GM23338 (cell line): ENCODE measurements around the gene UPK2. TPM values are rescaled to one million over a fixed set of nuclear protein-coding genes. Genes with fewer than 3 reads are reported as not detected.
A peak's percentile ranks its signal among the peaks of the same experiment; 100 is the strongest.

Experiments used
- ATAC-seq: fragments of 200-7000 bp; cut with Tn5 transposase; 3 replicates; pipeline ENCODE4 v1.9.1; 2020
- DNase-seq: peaks from one replicate; pipeline ENCODE4 v3.0.0-alpha.2; 2015; ENCODE audit warnings: low spot score
- H2AFZ ChIP-seq: fragments of 200-600 bp; sonication (generic); 2 replicates; pipeline ENCODE4 v1.8.0; 2016; ENCODE audit warnings: antibody characterized with exemption, mild to moderate bottlenecking, moderate library complexity
- H3F3A ChIP-seq: fragments of 200-600 bp; sonication (generic); replicated peaks from 2 replicates; pipeline ENCODE4 v1.8.0; 2017; ENCODE audit warnings: antibody characterized with exemption, mixed run types, low read depth
- H3K27ac ChIP-seq: fragments of 200-600 bp; sonication (generic); 2 replicates; pipeline ENCODE4 v1.6.1; 2016; ENCODE audit warnings: low read depth
- H3K27me3 ChIP-seq: fragments of 200-600 bp; sonication (generic); 2 replicates; pipeline ENCODE4 v1.8.0; 2016; ENCODE audit warnings: mild to moderate bottlenecking, mixed run types, moderate library complexity; ENCODE audit not compliant: insufficient read depth
- H3K36me3 ChIP-seq: fragments of 200-600 bp; sonication (generic); 2 replicates; pipeline ENCODE4 v1.8.0; 2016; ENCODE audit warnings: mild to moderate bottlenecking; ENCODE audit not compliant: insufficient read depth
- H3K4me1 ChIP-seq: fragments of 200-600 bp; sonication (generic); 2 replicates; pipeline ENCODE4 v1.8.0; 2016; ENCODE audit warnings: mild to moderate bottlenecking, moderate library complexity; ENCODE audit not compliant: insufficient read depth
- H3K4me2 ChIP-seq: fragments of 200-600 bp; sonication (generic); 2 replicates; pipeline ENCODE4 v1.7.1; 2017; ENCODE audit warnings: mixed run types
- H3K4me3 ChIP-seq: fragments of 200-600 bp; sonication (generic); 2 replicates; pipeline ENCODE4 v1.6.1; 2016; ENCODE audit warnings: mixed run types
- H3K79me2 ChIP-seq: fragments of 200-600 bp; sonication (generic); replicated peaks from 2 replicates; pipeline ENCODE4 v1.8.0; 2017; ENCODE audit warnings: mild to moderate bottlenecking; ENCODE audit not compliant: insufficient read depth
- H3K9me2 ChIP-seq: fragments of 200-600 bp; sonication (generic); 2 replicates; pipeline ENCODE4 v1.8.0; 2017; ENCODE audit not compliant: insufficient read depth
- H4K20me1 ChIP-seq: fragments of 200-600 bp; sonication (generic); replicated peaks from 2 replicates; pipeline ENCODE4 v1.8.0; 2017; ENCODE audit warnings: mild to moderate bottlenecking; ENCODE audit not compliant: insufficient read depth
- H3K27ac Mint-ChIP-seq: 2 replicates; pipeline ENCODE4 v1.8.0; 2020; ENCODE audit warnings: inconsistent platforms, mild to moderate bottlenecking, moderate library complexity, mixed read lengths
- H3K27me3 Mint-ChIP-seq: 3 replicates; pipeline ENCODE4 v1.8.0; 2022; ENCODE audit warnings: low read depth, mild to moderate bottlenecking, moderate library complexity, mixed read lengths, inconsistent platforms; ENCODE audit not compliant: insufficient read depth, poor library complexity
- H3K36me3 Mint-ChIP-seq: 3 replicates; pipeline ENCODE4 v1.8.0; 2021; ENCODE audit warnings: low read depth, mild to moderate bottlenecking, inconsistent platforms, moderate library complexity, mixed read lengths
- H3K4me1 Mint-ChIP-seq: 3 replicates; pipeline ENCODE4 v1.8.0; 2020; ENCODE audit warnings: mild to moderate bottlenecking, inconsistent platforms, mixed read lengths
- H3K4me3 Mint-ChIP-seq: 3 replicates; pipeline ENCODE4 v1.8.0; 2021; ENCODE audit warnings: moderate library complexity, mild to moderate bottlenecking, inconsistent platforms, mixed read lengths
- H3K9me3 Mint-ChIP-seq: 3 replicates; pipeline ENCODE4 v1.8.0; 2020; ENCODE audit warnings: moderate library complexity, mild to moderate bottlenecking, inconsistent platforms, mixed read lengths
- CREB1 ChIP-seq: fragments of 250-450 bp; sonication (Bioruptor Pico); IDR thresholded peaks from 2 replicates; pipeline ENCODE4 v1.5.0; 2020; ENCODE audit warnings: low read depth, mild to moderate bottlenecking, moderate library complexity
- CTCF ChIP-seq, 2 experiments: fragments of 200-600 bp in 1 of 2; sonication (generic) in 1 of 2; conservative IDR thresholded peaks; 2 replicates each; pipeline versions ENCODE4 v1.5.1 to v1.6.1; 2016 to 2017; ENCODE audit warnings: antibody characterized with exemption in 2 of 2, low read depth in 2 of 2, mild to moderate bottlenecking in 2 of 2, moderate library complexity in 1 of 2
- ETS1 ChIP-seq: IDR thresholded peaks from 2 replicates; pipeline ENCODE4 v1.6.1; 2016; ENCODE audit warnings: antibody characterized with exemption
- EZH2 ChIP-seq: fragments of 200-600 bp; sonication (generic); IDR thresholded peaks from one replicate; pipeline ENCODE4 v1.8.0; 2017; ENCODE audit warnings: antibody characterized with exemption, mild to moderate bottlenecking, low read depth; ENCODE audit not compliant: unreplicated experiment
- JUNB ChIP-seq: IDR thresholded peaks from one replicate; pipeline ENCODE4 v1.6.1; 2016; ENCODE audit warnings: antibody characterized with exemption; ENCODE audit not compliant: unreplicated experiment
- NANOG ChIP-seq: IDR thresholded peaks from 2 replicates; pipeline ENCODE4 v1.6.1; 2016; ENCODE audit warnings: antibody characterized with exemption, borderline replicate concordance
- POLR2AphosphoS5 ChIP-seq: IDR thresholded peaks from 2 replicates; pipeline ENCODE4 v1.6.1; 2016; ENCODE audit warnings: antibody characterized with exemption, low read depth
- polyA plus RNA-seq: library from polyadenylated mRNA; unstranded; fragments of >200 nt; fragmentation: Nextera tagmentation; extraction: Ambion mirVana; gene quantifications from 2 replicates; pipeline ENCODE4 v1.2.1, GENCODE V29; 2016
- total RNA-seq: library from RNA; depleted of rRNA; stranded (reverse); fragments of >200 nt; shearing (Covaris generic); gene quantifications from 2 replicates; pipeline ENCODE4 v1.2.3, GENCODE V29; 2014

Gene UPK2
- total and polyA plus RNA-seq, 2 experiments from 2014 or later: 0.74 TPM; not detected in 1

- 0 out of 2 replicates have a peak, but pooled peaks cover 5% of the 10 kb centered on the region for H3F3A ChIP-seq
- peaks cover 4% of the 10 kb centered on the region for H3K27me3 Mint-ChIP-seq
- ATAC-seq (peak; percentile 19), DNase-seq (peak; percentile 63)
- H3K36me3 ChIP-seq: peaks cover 22% of the 10 kb centered on the region
- 0 out of 2 replicates have a peak, but pooled peaks cover 4% of the 10 kb centered on the region for H3K9me2 ChIP-seq
- H3K27me3 ChIP-seq: no peaks in the 10 kb centered on the region
- peak overlapping the region; percentile 75; the same call in 1 of the 2 replicates for H3K27ac ChIP-seq
- TF ChIP-seq CTCF (conservative IDR thresholded peaks at IDR 0.05; ENCODE audit: low read depth in 2 of 2) (peak in 1 of 2 experiments; percentile 37; a peak in 2 of 4 replicates), EZH2 (no peak)
- peak overlapping the region; percentile 97; the same call in 1 of the 2 replicates for H2AFZ ChIP-seq
- H4K20me1 ChIP-seq: 0 out of 2 replicates have a peak, but pooled peaks cover 8% of the 10 kb centered on the region
- H3K4me1 ChIP-seq: peaks cover 16% of the 10 kb centered on the region; the same call in 1 of the 2 replicates
- H3K27ac Mint-ChIP-seq: peak overlapping the region; percentile 92; the same call in 1 of the 2 replicates
- H3K9me3 Mint-ChIP-seq: peaks cover 15% of the 10 kb centered on the region
- peaks cover 21% of the 10 kb centered on the region for H3K4me1 Mint-ChIP-seq
- H3K4me3 ChIP-seq: peak overlapping the region; percentile 98
- peaks cover 66% of the 10 kb centered on the region for H3K36me3 Mint-ChIP-seq
- H3K4me3 Mint-ChIP-seq: peak overlapping the region; percentile 100
- peaks cover 58% of the 10 kb centered on the region for H3K79me2 ChIP-seq
- peak overlapping the region; percentile 97 for H3K4me2 ChIP-seq
Observed at GRCh38 chr11:118996926-118997626, 41.0 kb downstream of the UPK2 start.

DNA sequence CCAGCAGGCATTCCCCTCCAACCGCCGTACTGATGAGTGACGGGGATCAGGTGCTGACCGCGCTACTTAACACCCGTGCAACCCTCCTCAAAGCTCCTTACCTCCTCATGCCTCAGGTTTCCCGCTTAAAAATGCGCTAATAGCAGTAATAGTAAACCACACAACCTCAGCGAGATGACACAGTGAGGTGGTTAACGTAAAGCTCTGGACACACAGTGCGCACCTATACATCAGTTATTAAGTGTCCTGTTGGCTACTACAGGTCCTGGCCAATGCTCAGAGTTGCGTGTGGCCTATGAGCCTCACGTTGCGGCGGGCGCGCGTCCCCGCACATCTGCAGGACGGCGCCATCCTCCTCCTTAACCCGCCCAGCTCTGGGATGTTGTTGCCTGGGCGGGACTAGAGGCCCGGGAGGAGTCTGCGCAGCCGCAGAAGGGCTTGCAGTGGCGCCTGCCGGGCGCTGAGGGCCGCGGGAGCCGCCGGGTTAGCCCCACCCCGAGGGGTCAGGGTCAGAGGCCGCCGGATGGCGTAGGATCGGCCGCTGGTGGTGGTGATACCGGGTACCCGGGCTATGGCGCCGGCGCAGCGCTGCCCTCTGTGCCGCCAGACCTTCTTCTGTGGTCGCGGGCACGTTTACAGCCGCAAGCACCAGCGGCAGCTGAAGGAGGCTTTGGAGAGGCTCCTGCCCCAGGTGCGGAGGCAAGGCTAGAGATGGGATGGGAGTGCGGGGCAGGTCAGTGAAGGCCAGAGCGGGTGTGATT is 41.7 kb downstream of the UPK2 start, which contains the start of gene CENATAC:
CENATAC (plus strand) TSS at position 512 of the 761 bp plus-strand sequence; CDS start at position 572, 60 bp downstream.
- H3K4me3 Mint-ChIP-seq: peak within 1 kb of the TSS; percentile 100
- peaks cover 9% of the 10 kb centered on the region for H3K9me3 Mint-ChIP-seq
- 0 out of 2 replicates have a peak, but pooled peaks cover 5% of the 10 kb centered on the region for H3F3A ChIP-seq
- H4K20me1 ChIP-seq: 0 out of 2 replicates have a peak, but pooled peaks cover 8% of the 10 kb centered on the region
- DNase-seq: peak; percentile 97
- H3K36me3 Mint-ChIP-seq: peaks cover 66% of the 10 kb centered on the region
- peak; percentile 93 for ATAC-seq
- H3K79me2 ChIP-seq: peaks cover 58% of the 10 kb centered on the region
- peaks cover 22% of the 10 kb centered on the region for H3K36me3 ChIP-seq
- peaks cover 21% of the 10 kb centered on the region for H3K4me1 Mint-ChIP-seq
- peak within 1 kb of the TSS; percentile 97 for H2AFZ ChIP-seq
- peak within 1 kb of the TSS; percentile 98 for H3K4me3 ChIP-seq
- H3K27ac Mint-ChIP-seq: peak within 1 kb of the TSS; percentile 98
- peaks cover 4% of the 10 kb centered on the region for H3K27me3 Mint-ChIP-seq
- 0 out of 2 replicates have a peak, but pooled peaks cover 4% of the 10 kb centered on the region for H3K9me2 ChIP-seq
- H3K27ac ChIP-seq: peak within 1 kb of the TSS; percentile 75
- peaks cover 16% of the 10 kb centered on the region; the same call in 1 of the 2 replicates for H3K4me1 ChIP-seq
- no peaks in the 10 kb centered on the region for H3K27me3 ChIP-seq
- TF ChIP-seq ETS1 (peak; percentile 49; the same call in 1 of the 2 replicates), JUNB (no peak), POLR2AphosphoS5 (peak; percentile 98), CREB1 (CRISPR knock-in tag) (0 out of 2 replicates have a peak, but pooled peaks have one; percentile 54), NANOG (no peak)
- H3K4me2 ChIP-seq: peak within 1 kb of the TSS; percentile 97
